Measurements from ENCODE around the gene IDE.

DNA sequence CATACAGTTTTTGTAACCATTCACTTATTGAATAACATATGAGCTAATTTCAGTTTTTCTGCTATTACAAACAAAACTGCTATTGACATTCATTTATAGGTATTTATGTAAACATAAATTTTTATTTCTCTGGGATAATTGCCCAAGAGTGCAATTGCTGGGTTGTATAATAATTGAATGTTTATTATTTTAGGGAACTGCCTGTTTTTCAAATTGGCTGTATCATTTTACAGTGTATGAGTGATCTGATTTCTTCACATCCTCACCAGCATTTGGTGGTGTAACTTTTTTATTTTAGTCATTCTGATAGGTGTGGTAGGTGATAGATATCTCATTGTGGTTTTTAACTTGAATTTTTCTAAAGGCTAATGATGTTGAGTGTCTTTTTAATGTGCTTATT lies 45.5 kb upstream of the IDE start:
- TF ChIP-seq ZNF274 (IDR thresholded peaks at IDR 0.05; ENCODE audit: borderline replicate concordance, low read depth, low read length) = no peak
- TF ChIP-seq HSF4 (CRISPR knock-in tag; IDR thresholded peaks at IDR 0.05; ENCODE audit: borderline replicate concordance) = no peak
- TF ChIP-seq EZH2 (IDR thresholded peaks at IDR 0.05; ENCODE audit: borderline replicate concordance, low read depth, low read length) = no peak
- no peak for TF ChIP-seq ELF4 (CRISPR knock-in tag; IDR thresholded peaks at IDR 0.05)
- no peak for TF ChIP-seq JUND (IDR thresholded peaks at IDR 0.05; ENCODE audit: borderline replicate concordance, low read depth, low read length)
- no peak for TF ChIP-seq JUND (tag; IDR thresholded peaks at IDR 0.05; ENCODE audit: borderline replicate concordance, low read depth, low read length)
- TF ChIP-seq SPI1 (IDR thresholded peaks at IDR 0.05; ENCODE audit: borderline replicate concordance, low read depth, low read length) = no peak
- TF ChIP-seq NCOA2 (IDR thresholded peaks at IDR 0.05; ENCODE audit: partially characterized antibody in 2 of 2) = no peak

Measured in K562 (cell line).